Measurements from ENCODE around the gene CCSAP.

DNA sequence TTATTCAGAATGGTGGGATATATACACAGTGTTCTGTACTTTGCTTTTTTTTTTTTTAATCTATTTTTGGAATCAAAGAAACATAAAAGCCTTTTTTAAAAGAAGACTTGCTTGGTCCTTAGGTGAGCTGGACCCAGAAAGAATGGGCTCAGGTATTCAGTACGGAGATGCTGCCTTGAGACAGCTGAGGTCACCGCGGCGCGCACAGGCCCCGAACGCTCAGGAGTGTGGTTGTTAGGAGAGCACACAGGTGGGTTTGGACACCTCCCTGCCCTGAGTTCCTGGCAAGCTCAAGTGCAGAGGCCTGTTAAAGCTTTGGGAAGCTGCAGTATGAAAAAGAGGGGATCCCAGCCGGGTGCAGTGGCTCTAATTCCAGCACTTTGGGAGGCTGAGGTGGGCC, 40.1 kb downstream of the CCSAP start:
- TF ChIP-seq CTCF (IDR thresholded peaks at IDR 0.05) (no peak), EZH2 (IDR thresholded peaks at IDR 0.05) (no peak)

All from neural progenitor cell (in vitro differentiated cells).